Parathyroid adenoma (tissue), 2 donors: ENCODE data around the gene PAX2.

Experiments used
- H2AFZ ChIP-seq: fragments of 300-600 bp; sonication (generic); one replicate; pipeline ENCODE4 v1.7.0; 2017; ENCODE audit warnings: antibody characterized with exemption, mild to moderate bottlenecking
- H3K27ac ChIP-seq: fragments of 300-600 bp; sonication (generic); one replicate; pipeline ENCODE4 v1.7.0; 2017
- H3K27me3 ChIP-seq: fragments of 300-600 bp; sonication (generic); one replicate; pipeline ENCODE4 v1.7.0; 2017; ENCODE audit warnings: low read length; ENCODE audit not compliant: control insufficient read depth, insufficient read depth
- H3K36me3 ChIP-seq: fragments of 300-600 bp; sonication (generic); one replicate; pipeline ENCODE4 v1.7.0; 2017; ENCODE audit warnings: low read length; ENCODE audit not compliant: control insufficient read depth, insufficient read depth
- H3K4me1 ChIP-seq: fragments of 300-600 bp; sonication (generic); one replicate; pipeline ENCODE4 v1.7.0; 2017; ENCODE audit warnings: control low read depth
- H3K4me2 ChIP-seq: fragments of 300-600 bp; sonication (generic); one replicate; pipeline ENCODE4 v1.7.0; 2017; ENCODE audit warnings: low read length
- H3K4me3 ChIP-seq: fragments of 300-600 bp; sonication (generic); one replicate; pipeline ENCODE4 v1.7.0; 2017; ENCODE audit warnings: low read depth, low read length
- H3K79me2 ChIP-seq: fragments of 300-600 bp; sonication (generic); one replicate; pipeline ENCODE4 v1.7.0; 2017; ENCODE audit warnings: control low read depth
- H3K9ac ChIP-seq: fragments of 300-600 bp; sonication (generic); one replicate; pipeline ENCODE4 v1.7.0; 2017; ENCODE audit warnings: mild to moderate bottlenecking
- H3K9me3 ChIP-seq: fragments of 300-600 bp; sonication (generic); one replicate; pipeline ENCODE4 v1.7.0; 2017; ENCODE audit warnings: low read length; ENCODE audit not compliant: control insufficient read depth
- TF ChIP-seq, protein P1 (sequence below): fragments of 300-600 bp; sonication (generic); IDR thresholded peaks from one replicate; pipeline ENCODE4 v1.7.0; 2017; ENCODE audit warnings: antibody characterized with exemption, mild to moderate bottlenecking
- donor health status: primary hyperparathyroidism.

The PAX2 gene

DNA sequence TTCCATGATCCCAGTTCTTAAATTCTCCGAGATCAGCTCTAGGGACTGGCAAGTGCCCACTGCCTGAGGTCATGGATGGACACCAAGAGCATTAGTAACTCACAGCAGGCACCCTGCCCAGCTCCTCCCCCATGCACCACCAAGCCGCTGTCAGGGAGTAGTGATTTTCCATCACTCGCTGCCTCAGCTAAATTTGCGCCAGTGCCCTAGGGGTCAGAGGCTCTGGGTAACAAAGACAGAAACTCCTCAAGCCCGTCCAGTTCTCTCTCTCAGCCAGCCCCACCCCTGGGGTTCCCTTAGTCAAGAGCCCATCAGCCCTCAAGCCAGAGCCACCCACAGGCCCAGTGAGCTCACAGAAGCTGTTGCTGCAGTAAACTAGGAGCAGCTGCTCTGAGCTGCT is 30.0 kb downstream of the PAX2 start:
- no peak overlapping the region for H3K27ac ChIP-seq

DNA sequence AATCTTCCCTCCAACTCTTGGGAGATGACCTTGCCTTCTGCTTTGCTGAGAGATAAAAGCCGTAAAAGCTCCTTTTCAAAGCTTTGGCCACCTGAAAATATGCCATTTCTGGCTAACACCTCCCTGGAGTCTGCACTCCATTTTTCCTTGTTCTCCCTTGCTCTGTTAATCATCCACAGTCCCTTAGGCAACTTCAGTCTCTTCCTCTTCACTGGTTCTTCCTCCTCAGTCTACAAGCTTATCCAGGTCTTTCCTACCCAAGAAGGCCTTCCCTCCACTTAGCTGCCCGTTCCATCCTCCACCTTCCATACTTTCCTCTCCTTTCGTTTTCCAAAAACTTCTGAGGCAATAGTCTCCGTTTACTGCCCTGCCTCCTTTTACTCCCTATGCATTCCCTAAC is 30.5 kb downstream of the PAX2 start:
- Histone ChIP-seq H3K4me2 (no peak overlapping the region), H3K9ac (no peak overlapping the region), H3K9me3 (no peaks in the 10 kb centered on the region), H3K4me1 (no peaks in the 10 kb centered on the region), H2AFZ (no peak overlapping the region), H3K79me2 (no peaks in the 10 kb centered on the region), H3K4me3 (no peak overlapping the region), H3K27ac (no peak overlapping the region), H3K27me3 (no peaks in the 10 kb centered on the region), H3K36me3 (no peaks in the 10 kb centered on the region)
- TF ChIP-seq, protein P1, sequence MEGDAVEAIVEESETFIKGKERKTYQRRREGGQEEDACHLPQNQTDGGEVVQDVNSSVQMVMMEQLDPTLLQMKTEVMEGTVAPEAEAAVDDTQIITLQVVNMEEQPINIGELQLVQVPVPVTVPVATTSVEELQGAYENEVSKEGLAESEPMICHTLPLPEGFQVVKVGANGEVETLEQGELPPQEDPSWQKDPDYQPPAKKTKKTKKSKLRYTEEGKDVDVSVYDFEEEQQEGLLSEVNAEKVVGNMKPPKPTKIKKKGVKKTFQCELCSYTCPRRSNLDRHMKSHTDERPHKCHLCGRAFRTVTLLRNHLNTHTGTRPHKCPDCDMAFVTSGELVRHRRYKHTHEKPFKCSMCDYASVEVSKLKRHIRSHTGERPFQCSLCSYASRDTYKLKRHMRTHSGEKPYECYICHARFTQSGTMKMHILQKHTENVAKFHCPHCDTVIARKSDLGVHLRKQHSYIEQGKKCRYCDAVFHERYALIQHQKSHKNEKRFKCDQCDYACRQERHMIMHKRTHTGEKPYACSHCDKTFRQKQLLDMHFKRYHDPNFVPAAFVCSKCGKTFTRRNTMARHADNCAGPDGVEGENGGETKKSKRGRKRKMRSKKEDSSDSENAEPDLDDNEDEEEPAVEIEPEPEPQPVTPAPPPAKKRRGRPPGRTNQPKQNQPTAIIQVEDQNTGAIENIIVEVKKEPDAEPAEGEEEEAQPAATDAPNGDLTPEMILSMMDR = no peak

More for the DNA sequence above, 30.0 kb downstream of the PAX2 start:
- H3K4me2 ChIP-seq = no peak overlapping the region
- no peak overlapping the region for H3K4me3 ChIP-seq
- H3K4me1 ChIP-seq = no peaks in the 10 kb centered on the region
- H3K36me3 ChIP-seq = no peaks in the 10 kb centered on the region
- no peaks in the 10 kb centered on the region for H3K27me3 ChIP-seq
- no peaks in the 10 kb centered on the region for H3K79me2 ChIP-seq
- no peak overlapping the region for H2AFZ ChIP-seq
- no peak overlapping the region for H3K9ac ChIP-seq
- TF ChIP-seq, protein P1 = no peak
- no peaks in the 10 kb centered on the region for H3K9me3 ChIP-seq

DNA sequence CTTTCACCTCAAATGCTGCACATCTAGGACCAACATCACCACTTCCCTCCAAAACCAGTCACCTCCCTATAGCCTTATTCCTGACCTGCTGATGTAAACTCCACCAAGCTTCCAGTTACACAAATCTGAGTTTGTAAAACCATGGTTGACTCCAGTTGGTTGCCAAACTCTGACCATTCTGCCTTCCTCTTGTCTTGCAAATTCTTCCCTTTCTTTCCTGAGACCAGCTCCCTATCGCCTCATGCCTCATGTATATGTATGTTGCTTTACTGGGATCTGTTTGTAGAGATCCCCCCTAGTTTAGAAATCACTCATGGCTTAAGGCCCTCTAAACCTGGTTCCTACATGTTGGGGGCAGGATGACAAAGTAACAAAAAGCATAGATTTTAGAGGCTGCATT is 31.3 kb downstream of the PAX2 start:
- Histone ChIP-seq H3K4me3 (no peak overlapping the region), H3K79me2 (no peaks in the 10 kb centered on the region), H3K27me3 (no peaks in the 10 kb centered on the region), H3K9me3 (no peaks in the 10 kb centered on the region), H2AFZ (no peak overlapping the region), H3K4me2 (no peak overlapping the region), H3K4me1 (no peaks in the 10 kb centered on the region), H3K27ac (no peak overlapping the region), H3K9ac (no peak overlapping the region), H3K36me3 (no peaks in the 10 kb centered on the region)
- TF ChIP-seq, protein P1 = no peak

DNA sequence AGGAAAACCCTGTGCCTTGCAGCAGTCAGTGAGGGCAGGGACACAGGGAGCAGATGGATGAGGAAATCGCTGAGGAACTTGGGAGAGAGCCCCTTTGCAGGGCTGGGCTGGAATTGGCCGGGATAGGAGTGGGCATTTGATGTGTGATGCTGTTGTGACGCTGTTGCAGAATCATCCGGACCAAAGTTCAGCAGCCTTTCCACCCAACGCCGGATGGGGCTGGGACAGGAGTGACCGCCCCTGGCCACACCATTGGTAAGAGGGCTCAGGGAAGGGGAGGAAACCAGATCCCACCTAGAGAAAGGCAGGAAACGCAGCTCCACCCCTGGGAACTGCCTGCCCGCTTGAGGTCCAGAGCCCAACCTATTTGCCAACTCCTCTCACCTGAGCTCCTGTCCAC is 33.9 kb downstream of the PAX2 start:
- Histone ChIP-seq H3K9me3 (no peaks in the 10 kb centered on the region), H3K4me1 (no peaks in the 10 kb centered on the region), H3K27ac (no peak overlapping the region), H3K36me3 (no peaks in the 10 kb centered on the region), H2AFZ (no peak overlapping the region), H3K27me3 (no peaks in the 10 kb centered on the region), H3K9ac (no peak overlapping the region), H3K79me2 (no peaks in the 10 kb centered on the region), H3K4me3 (no peak overlapping the region), H3K4me2 (no peak overlapping the region)
- TF ChIP-seq, protein P1 = no peak

DNA sequence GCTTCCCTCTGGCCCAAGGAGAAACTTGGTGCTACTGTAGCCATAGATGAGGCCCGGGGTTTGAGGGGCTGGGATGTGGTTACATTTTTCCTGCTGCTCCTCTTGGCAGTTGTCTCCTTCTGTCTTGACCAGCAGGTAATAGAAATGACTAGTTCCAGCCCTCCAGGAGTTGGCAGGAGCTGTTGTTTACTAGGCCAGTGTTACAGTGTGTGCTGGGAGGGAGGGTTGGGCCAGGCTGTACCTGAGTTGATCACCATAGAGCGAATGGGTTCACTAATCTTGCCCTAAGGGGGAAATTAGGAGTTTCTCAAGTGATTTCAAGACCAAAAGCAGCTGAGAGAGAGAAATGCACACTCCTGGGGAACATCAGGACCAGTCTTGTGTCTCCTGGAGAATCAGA is 34.9 kb downstream of the PAX2 start:
- H2AFZ ChIP-seq = no peak overlapping the region
- H3K4me1 ChIP-seq = no peaks in the 10 kb centered on the region
- H3K27me3 ChIP-seq = no peaks in the 10 kb centered on the region
- TF ChIP-seq, protein P1 = no peak
- H3K27ac ChIP-seq = no peak overlapping the region
- H3K4me2 ChIP-seq = no peak overlapping the region
- no peak overlapping the region for H3K9ac ChIP-seq
- no peak overlapping the region for H3K4me3 ChIP-seq
- no peaks in the 10 kb centered on the region for H3K36me3 ChIP-seq
- H3K9me3 ChIP-seq = no peaks in the 10 kb centered on the region
- no peaks in the 10 kb centered on the region for H3K79me2 ChIP-seq
